ENCODE data around the gene CDK5RAP3.
"Not testable (repeated sequence)": the region's sequence is repeated elsewhere in the genome, so short reads cannot be mapped to it uniquely, and the experiment has no call there.

The CDK5RAP3 gene

GRCh38 chr17:47980541-47980940, 9.6 kb downstream of the CDK5RAP3 start:
- Histone ChIP-seq H3K9ac (no peak overlapping the region), H3K9me3 (replicated peaks in 1 of 11) (no peaks in the 10 kb centered on the region), H3K27ac (no peak overlapping the region), H4K20me1 (peaks cover 0 to 46% (median 5%) of the 10 kb centered on the region in 11 experiments; a peak in 10 of 22 replicates), H3K27me3 (no peaks in the 10 kb centered on the region), H3K4me3 (no peak overlapping the region), H3K4me2 (peak overlapping the region; percentile 58 to 83 (median 73); a peak in 14 of 22 replicates), H3K4me1 (peaks cover 26 to 51% (median 33%) of the 10 kb centered on the region in 10 experiments), H3K36me3 (peaks cover 83 to 99% (median 93%) of the 10 kb centered on the region in 11 experiments)
- no peak for TF ChIP-seq Cebpa-rat (IDR thresholded peaks at IDR 0.05)

GRCh38 chr17:47981462-47981861, 10.5 kb downstream of the CDK5RAP3 start:
- Histone ChIP-seq H3K9me3 (replicated peaks in 1 of 11) (no peaks in the 10 kb centered on the region), H3K4me2 (peak overlapping the region; percentile 58 to 83 (median 73)), H3K27me3 (no peaks in the 10 kb centered on the region), H3K27ac (no peak overlapping the region; a peak in 2 of 22 replicates), H3K4me3 (no peak overlapping the region), H4K20me1 (peaks cover 0 to 46% (median 5%) of the 10 kb centered on the region in 11 experiments; a peak in 10 of 22 replicates), H3K4me1 (peaks cover 19 to 51% (median 29%) of the 10 kb centered on the region in 10 experiments), H3K9ac (peak overlapping the region in 6 of 11 experiments; percentile 4 to 36 (median 12); a peak in 2 of 22 replicates), H3K36me3 (peaks cover 74 to 91% (median 84%) of the 10 kb centered on the region in 11 experiments)
- no peak for TF ChIP-seq Cebpa-rat (IDR thresholded peaks at IDR 0.05)

- Histone ChIP-seq H3K27me3 (no peaks in the 10 kb centered on the region), H3K4me2 (peak overlapping the region; percentile 58 to 83 (median 73)), H3K9me3 (replicated peaks in 1 of 11) (no peaks in the 10 kb centered on the region), H4K20me1 (peaks cover 0 to 46% (median 5%) of the 10 kb centered on the region in 11 experiments; a peak in 10 of 22 replicates), H3K4me3 (no peak overlapping the region), H3K9ac (peak overlapping the region in 3 of 11 experiments; percentile 10 to 36 (median 23); a peak in 1 of 22 replicates), H3K4me1 (peaks cover 19 to 51% (median 29%) of the 10 kb centered on the region in 10 experiments), H3K36me3 (peaks cover 67 to 84% (median 79%) of the 10 kb centered on the region in 11 experiments), H3K27ac (no peak overlapping the region; a peak in 1 of 22 replicates)
- no peak for TF ChIP-seq Cebpa-rat (IDR thresholded peaks at IDR 0.05)
Observed at GRCh38 chr17:47982091-47982617, 11.2 kb downstream of the CDK5RAP3 start.

GRCh38 chr17:47982645-47983390, 11.9 kb downstream of the CDK5RAP3 start:
- peaks cover 60 to 78% (median 73%) of the 10 kb centered on the region in 11 experiments for H3K36me3 ChIP-seq
- no peaks in the 10 kb centered on the region for H3K9me3 ChIP-seq (replicated peaks in 1 of 11)
- H3K4me3 ChIP-seq = no peak overlapping the region
- peaks cover 0 to 46% (median 5%) of the 10 kb centered on the region in 11 experiments; a peak in 10 of 22 replicates for H4K20me1 ChIP-seq
- H3K4me2 ChIP-seq = peak overlapping the region in 5 of 11 experiments; percentile 42 to 83 (median 73); a peak in 10 of 22 replicates
- no peak overlapping the region for H3K27ac ChIP-seq
- peak overlapping the region in 1 of 11 experiments; percentile 1; a peak in 1 of 22 replicates for H3K9ac ChIP-seq
- no peak for TF ChIP-seq Cebpa-rat (IDR thresholded peaks at IDR 0.05)
- peaks cover 19 to 51% (median 29%) of the 10 kb centered on the region in 10 experiments for H3K4me1 ChIP-seq
- no peaks in the 10 kb centered on the region for H3K27me3 ChIP-seq

- peaks cover 52 to 69% (median 67%) of the 10 kb centered on the region in 11 experiments for H3K36me3 ChIP-seq
- peaks cover 19 to 54% (median 29%) of the 10 kb centered on the region in 10 experiments for H3K4me1 ChIP-seq
- H3K9ac ChIP-seq = peak overlapping the region in 1 of 11 experiments; percentile 1; a peak in 2 of 22 replicates
Observed at GRCh38 chr17:47983492-47984223, 12.7 kb downstream of the CDK5RAP3 start.

GRCh38 chr17:47986520-47986919, 15.6 kb downstream of the CDK5RAP3 start:
- Histone ChIP-seq H3K9ac (no peak overlapping the region), H3K27ac (no peak overlapping the region), H3K36me3 (peaks cover 25 to 41% (median 38%) of the 10 kb centered on the region in 11 experiments), H4K20me1 (peaks cover 0 to 21% (median 0%) of the 10 kb centered on the region in 11 experiments; a peak in 9 of 22 replicates), H3K4me2 (no peak overlapping the region), H3K4me3 (no peak overlapping the region), H3K27me3 (no peaks in the 10 kb centered on the region), H3K4me1 (peaks cover 9 to 45% (median 17%) of the 10 kb centered on the region in 10 experiments), H3K9me3 (replicated peaks in 1 of 11) (no peaks in the 10 kb centered on the region)
- no peak for TF ChIP-seq Cebpa-rat (IDR thresholded peaks at IDR 0.05)

More at GRCh38 chr17:47983492-47984223, 12.7 kb downstream of the CDK5RAP3 start:
- H4K20me1 ChIP-seq = peaks cover 0 to 43% (median 5%) of the 10 kb centered on the region in 11 experiments; a peak in 10 of 22 replicates
- H3K4me2 ChIP-seq = peak overlapping the region in 4 of 11 experiments; percentile 56 to 83 (median 74); a peak in 8 of 22 replicates
- TF ChIP-seq Cebpa-rat (IDR thresholded peaks at IDR 0.05) = no peak
- H3K9me3 ChIP-seq (replicated peaks in 1 of 11) = no peaks in the 10 kb centered on the region
- H3K4me3 ChIP-seq = no peak overlapping the region
- H3K27me3 ChIP-seq = no peaks in the 10 kb centered on the region
- H3K27ac ChIP-seq = no peak overlapping the region

- H4K20me1 ChIP-seq = peaks cover 0 to 13% (median 0%) of the 10 kb centered on the region in 11 experiments; a peak in 5 of 22 replicates
- no peak overlapping the region; a peak in 1 of 22 replicates for H3K4me2 ChIP-seq
- H3K4me1 ChIP-seq = peaks cover under 1 to 38% (median 10%) of the 10 kb centered on the region in 10 experiments; a peak in 17 of 20 replicates
- H3K9me3 ChIP-seq (replicated peaks in 1 of 11) = no peaks in the 10 kb centered on the region
- H3K27me3 ChIP-seq = no peaks in the 10 kb centered on the region
- peaks cover 19 to 33% (median 30%) of the 10 kb centered on the region in 11 experiments for H3K36me3 ChIP-seq
- TF ChIP-seq Cebpa-rat (IDR thresholded peaks at IDR 0.05) = no peak
- H3K27ac ChIP-seq = no peak overlapping the region
- H3K9ac ChIP-seq = peak overlapping the region in 1 of 11 experiments; percentile 50; a peak in 2 of 22 replicates
- H3K4me3 ChIP-seq = no peak overlapping the region
Observed at GRCh38 chr17:47987240-47987835, 16.4 kb downstream of the CDK5RAP3 start.

GRCh38 chr17:47988445-47988844, 17.5 kb downstream of the CDK5RAP3 start:
- peak overlapping the region in 1 of 11 experiments; percentile 21; a peak in 1 of 22 replicates for H3K4me2 ChIP-seq
- H3K4me1 ChIP-seq = peaks cover 0 to 27% (median 4%) of the 10 kb centered on the region in 10 experiments; a peak in 11 of 20 replicates
- not testable (repeated sequence) for H3K9me3 ChIP-seq (replicated peaks in 1 of 11); H4K20me1 ChIP-seq; H3K27me3 ChIP-seq; H3K9ac ChIP-seq; H3K4me3 ChIP-seq; H3K27ac ChIP-seq
- peaks cover 10 to 22% (median 19%) of the 10 kb centered on the region in 11 experiments; a peak in 20 of 22 replicates for H3K36me3 ChIP-seq
